Caco-2 (cell line): Measurements from ENCODE around the gene ARID2. TPM values are rescaled to one million over a fixed set of nuclear protein-coding genes. Genes with fewer than 3 reads are reported as not detected.

Experiments used
- BruUV-seq: library from RNA; stranded (reverse); fragments of 400-500 nt; replicated peaks from 2 replicates; lab custom pipeline; 2021; lab: Mats Ljungman, UMichigan
- CTCF ChIA-PET: fragments of 300-600 bp; sonication (Branson Sonifier 250); formaldehyde crosslinking; loops from one replicate; lab custom pipeline; 2022; ENCODE audit warnings: antibody characterized with exemption; lab: Charles Lee
- POLR2A ChIA-PET: fragments of 300-600 bp; sonication (Branson Sonifier 250); formaldehyde crosslinking; loops from one replicate; lab custom pipeline; 2022; ENCODE audit warnings: antibody characterized with exemption; lab: Charles Lee
- DNase-seq, 2 experiments: peaks; one replicate each; pipeline versions ENCODE4 v3.0.0 to v3.0.0-alpha.2; 2020 to 2022
- H3K27me3 ChIP-seq: replicated peaks from 2 replicates; pipeline ENCODE4 v1.6.0; 2011; ENCODE audit warnings: low read length; ENCODE audit not compliant: control insufficient read depth, insufficient read depth
- H3K36me3 ChIP-seq: 2 replicates; pipeline ENCODE4 v1.5.1; 2011; ENCODE audit warnings: low read length; ENCODE audit not compliant: control insufficient read depth, insufficient read depth
- H3K4me1 ChIP-seq: fragments of 250-450 bp; sonication (Bioruptor Pico); 2 replicates; pipeline ENCODE4 v1.5.1; 2020; ENCODE audit warnings: mild to moderate bottlenecking
- H3K4me3 ChIP-seq: 2 replicates; pipeline ENCODE4 v1.5.1; 2011; ENCODE audit warnings: low read depth, mild to moderate bottlenecking, control low read depth, low read length
- H3K9me3 ChIP-seq: fragments of 250-450 bp; sonication (Bioruptor Pico); 2 replicates; pipeline ENCODE4 v1.5.1; 2020; ENCODE audit warnings: mild to moderate bottlenecking, moderate library complexity
- H3K27ac Mint-ChIP-seq: one replicate; pipeline ENCODE4 v1.8.0; 2022; ENCODE audit warnings: mixed read lengths; ENCODE audit not compliant: unreplicated experiment
- H3K27me3 Mint-ChIP-seq: one replicate; pipeline ENCODE4 v1.8.0; 2022; ENCODE audit warnings: mixed read lengths; ENCODE audit not compliant: insufficient read depth, unreplicated experiment
- H3K36me3 Mint-ChIP-seq: one replicate; pipeline ENCODE4 v1.8.0; 2022; ENCODE audit warnings: mild to moderate bottlenecking, mixed read lengths; ENCODE audit not compliant: insufficient read depth, unreplicated experiment
- H3K4me1 Mint-ChIP-seq: one replicate; pipeline ENCODE4 v1.8.0; 2022; ENCODE audit warnings: low read depth, mixed read lengths; ENCODE audit not compliant: unreplicated experiment
- H3K4me3 Mint-ChIP-seq: one replicate; pipeline ENCODE4 v1.8.0; 2022; ENCODE audit warnings: mild to moderate bottlenecking, moderate library complexity, mixed read lengths; ENCODE audit not compliant: unreplicated experiment
- H3K9me3 Mint-ChIP-seq: one replicate; pipeline ENCODE4 v1.8.0; 2022; ENCODE audit warnings: mixed read lengths; ENCODE audit not compliant: unreplicated experiment
- intact Hi-C: fragments of 100-400 bp; cut with micrococcal nuclease; formaldehyde crosslinking; loops from one replicate; pipeline ENCODE4 v1.10.0; 2022; ENCODE audit not compliant: unreplicated experiment
- total RNA-seq: library from RNA; stranded (reverse); gene quantifications from 2 replicates; pipeline ENCODE4 v1.2.3, GENCODE V29; 2022
- TF ChIP-seq, protein P1 (sequence below), 2 experiments: fragments of 200-600 bp in 1 of 2; IDR thresholded peaks; 1 replicate in 1 of 2; 2 replicates in 1 of 2; pipeline versions ENCODE4 v1.5.1 to v1.8.0; 2011 to 2022; ENCODE audit warnings: antibody characterized with exemption in 1 of 2, control low read depth in 1 of 2, inconsistent platforms in 1 of 2, low read depth in 1 of 2, low read length in 1 of 2, mild to moderate bottlenecking in 1 of 2, moderate library complexity in 1 of 2; ENCODE audit not compliant: insufficient read depth in 1 of 2, severe bottlenecking in 1 of 2, unreplicated experiment in 1 of 2

Gene ARID2
- total RNA-seq, 1 experiment from 2014 or later, result 53.9 TPM

DNA sequence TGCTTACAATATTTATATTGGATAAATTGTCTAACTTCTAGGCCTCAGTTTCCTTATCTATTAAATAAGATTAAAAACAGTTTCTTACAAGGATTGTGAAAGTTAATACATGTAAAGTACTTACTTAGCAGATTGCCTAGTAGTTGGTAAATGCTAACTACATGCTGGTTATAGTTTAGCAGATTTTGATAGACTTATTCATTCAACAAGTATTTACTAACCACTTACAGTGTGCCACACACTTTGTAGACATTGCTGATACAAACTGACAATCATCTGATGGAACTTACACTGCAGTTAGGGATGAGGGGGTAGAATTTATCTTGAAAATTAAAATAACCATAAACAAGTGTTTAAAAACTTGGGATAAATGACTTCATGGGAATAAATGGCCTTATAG lies 50.4 kb downstream of the ARID2 start:
- ChIA-PET POLR2A (no interaction called here), CTCF (no interaction called here)
- intact Hi-C loops, result no loop called here
- Mint-ChIP-seq H3K27me3 (no peaks in the 10 kb centered on the region), H3K27ac (no peak overlapping the region), H3K36me3 (no peaks in the 10 kb centered on the region), H3K9me3 (no peaks in the 10 kb centered on the region), H3K4me3 (no peak overlapping the region), H3K4me1 (no peaks in the 10 kb centered on the region)
- TF ChIP-seq, protein P1, sequence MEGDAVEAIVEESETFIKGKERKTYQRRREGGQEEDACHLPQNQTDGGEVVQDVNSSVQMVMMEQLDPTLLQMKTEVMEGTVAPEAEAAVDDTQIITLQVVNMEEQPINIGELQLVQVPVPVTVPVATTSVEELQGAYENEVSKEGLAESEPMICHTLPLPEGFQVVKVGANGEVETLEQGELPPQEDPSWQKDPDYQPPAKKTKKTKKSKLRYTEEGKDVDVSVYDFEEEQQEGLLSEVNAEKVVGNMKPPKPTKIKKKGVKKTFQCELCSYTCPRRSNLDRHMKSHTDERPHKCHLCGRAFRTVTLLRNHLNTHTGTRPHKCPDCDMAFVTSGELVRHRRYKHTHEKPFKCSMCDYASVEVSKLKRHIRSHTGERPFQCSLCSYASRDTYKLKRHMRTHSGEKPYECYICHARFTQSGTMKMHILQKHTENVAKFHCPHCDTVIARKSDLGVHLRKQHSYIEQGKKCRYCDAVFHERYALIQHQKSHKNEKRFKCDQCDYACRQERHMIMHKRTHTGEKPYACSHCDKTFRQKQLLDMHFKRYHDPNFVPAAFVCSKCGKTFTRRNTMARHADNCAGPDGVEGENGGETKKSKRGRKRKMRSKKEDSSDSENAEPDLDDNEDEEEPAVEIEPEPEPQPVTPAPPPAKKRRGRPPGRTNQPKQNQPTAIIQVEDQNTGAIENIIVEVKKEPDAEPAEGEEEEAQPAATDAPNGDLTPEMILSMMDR (IDR thresholded peaks at IDR 0.05; ENCODE audit: insufficient read depth in 1 of 2, low read depth in 1 of 2, low read length in 1 of 2, severe bottlenecking in 1 of 2, unreplicated experiment in 1 of 2), result no peak
- no peak for DNase-seq
- Histone ChIP-seq H3K4me3 (no peak overlapping the region), H3K27me3 (no peaks in the 10 kb centered on the region), H3K9me3 (no peaks in the 10 kb centered on the region), H3K36me3 (no peaks in the 10 kb centered on the region), H3K4me1 (peaks cover 10% of the 10 kb centered on the region)
- BruUV-seq, result no TSS peak

DNA sequence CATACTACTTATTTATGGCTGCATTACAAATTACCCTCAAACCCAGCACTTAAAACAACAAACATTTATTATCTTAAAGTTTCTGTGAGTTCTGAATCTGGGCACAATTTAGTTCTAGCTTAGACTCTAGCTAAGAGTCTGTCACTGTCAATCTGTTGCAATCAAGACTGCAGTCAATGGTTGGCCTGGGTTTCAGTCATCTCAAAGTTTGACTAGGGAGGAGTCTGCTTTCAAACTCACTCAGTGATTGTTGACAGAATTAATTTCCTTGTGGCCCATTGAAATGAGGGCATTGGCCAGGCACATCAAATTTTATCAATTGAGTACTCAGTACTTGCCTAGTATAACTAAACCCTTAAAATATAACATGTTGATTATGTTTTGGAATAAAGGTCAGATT lies 51.6 kb downstream of the ARID2 start:
- DNase-seq, result no peak
- no peaks in the 10 kb centered on the region for H3K36me3 Mint-ChIP-seq
- no peak overlapping the region for H3K4me3 ChIP-seq
- H3K4me1 Mint-ChIP-seq, result no peaks in the 10 kb centered on the region
- intact Hi-C loops, result no loop called here
- H3K4me3 Mint-ChIP-seq, result no peak overlapping the region
- H3K27me3 ChIP-seq, result no peaks in the 10 kb centered on the region
- no peaks in the 10 kb centered on the region for H3K4me1 ChIP-seq
- no peaks in the 10 kb centered on the region for H3K9me3 ChIP-seq
- H3K27me3 Mint-ChIP-seq, result no peaks in the 10 kb centered on the region
- H3K9me3 Mint-ChIP-seq, result no peaks in the 10 kb centered on the region
- H3K27ac Mint-ChIP-seq, result no peak overlapping the region
- no peaks in the 10 kb centered on the region for H3K36me3 ChIP-seq
- no TSS peak for BruUV-seq
- TF ChIP-seq, protein P1 (IDR thresholded peaks at IDR 0.05; ENCODE audit: insufficient read depth in 1 of 2, low read depth in 1 of 2, low read length in 1 of 2, severe bottlenecking in 1 of 2, unreplicated experiment in 1 of 2), result no peak
- ChIA-PET CTCF (interaction anchor here (0.6 kb wide), 1 partner anchor 17 kb away, joined by 3 read pairs; no protein-coding TSS in a partner anchor), POLR2A (no interaction called here)

DNA sequence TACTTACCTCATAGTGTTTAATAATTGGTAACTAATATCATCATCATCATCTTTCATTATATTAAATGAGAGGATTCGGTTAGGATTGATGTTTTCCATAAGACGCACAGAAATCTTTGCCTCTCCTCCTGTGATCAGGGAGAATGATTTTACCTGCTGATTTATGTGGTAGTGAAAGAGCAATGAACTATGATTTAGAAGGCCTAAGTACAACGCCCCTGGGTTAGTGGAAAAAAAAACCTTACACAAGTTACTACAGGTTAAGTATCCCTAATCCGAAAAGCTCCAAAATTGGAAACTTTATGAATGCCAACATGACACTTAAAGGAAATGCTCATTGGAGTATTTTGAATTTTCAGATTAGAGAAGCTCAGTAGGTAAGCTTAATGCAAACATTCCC lies 55.8 kb downstream of the ARID2 start:
- Histone ChIP-seq H3K4me3 (no peak overlapping the region), H3K27me3 (no peaks in the 10 kb centered on the region), H3K36me3 (no peaks in the 10 kb centered on the region), H3K4me1 (no peaks in the 10 kb centered on the region), H3K9me3 (no peaks in the 10 kb centered on the region)
- Mint-ChIP-seq H3K36me3 (no peaks in the 10 kb centered on the region), H3K4me1 (no peaks in the 10 kb centered on the region), H3K4me3 (no peak overlapping the region), H3K27ac (no peak overlapping the region), H3K9me3 (no peaks in the 10 kb centered on the region), H3K27me3 (no peaks in the 10 kb centered on the region)
- TF ChIP-seq, protein P1 (IDR thresholded peaks at IDR 0.05; ENCODE audit: insufficient read depth in 1 of 2, low read depth in 1 of 2, low read length in 1 of 2, severe bottlenecking in 1 of 2, unreplicated experiment in 1 of 2), result no peak
- DNase-seq, result no peak
- intact Hi-C loops, result no loop called here
- no TSS peak for BruUV-seq
- ChIA-PET POLR2A (no interaction called here), CTCF (no interaction called here)
